Measurements from ENCODE around the gene ZNF846. TPM values are rescaled to one million over a fixed set of nuclear protein-coding genes. Genes with fewer than 3 reads are reported as not detected.

ZNF846 gene
- total RNA-seq (2014; rRNA removed; shearing (Covaris generic)) (4.2 and 14.8 TPM in 2 replicates), polyA plus RNA-seq (2016; fragmentation: Nextera tagmentation; extraction: Ambion mirVana) (6.0 and 7.6 TPM in 2 replicates)
- long read RNA-seq, partial matches to known transcripts, result 1 of 4 reads
- long read RNA-seq, other reads (novel, unspliced or antisense), result 2 of 4 reads

DNA sequence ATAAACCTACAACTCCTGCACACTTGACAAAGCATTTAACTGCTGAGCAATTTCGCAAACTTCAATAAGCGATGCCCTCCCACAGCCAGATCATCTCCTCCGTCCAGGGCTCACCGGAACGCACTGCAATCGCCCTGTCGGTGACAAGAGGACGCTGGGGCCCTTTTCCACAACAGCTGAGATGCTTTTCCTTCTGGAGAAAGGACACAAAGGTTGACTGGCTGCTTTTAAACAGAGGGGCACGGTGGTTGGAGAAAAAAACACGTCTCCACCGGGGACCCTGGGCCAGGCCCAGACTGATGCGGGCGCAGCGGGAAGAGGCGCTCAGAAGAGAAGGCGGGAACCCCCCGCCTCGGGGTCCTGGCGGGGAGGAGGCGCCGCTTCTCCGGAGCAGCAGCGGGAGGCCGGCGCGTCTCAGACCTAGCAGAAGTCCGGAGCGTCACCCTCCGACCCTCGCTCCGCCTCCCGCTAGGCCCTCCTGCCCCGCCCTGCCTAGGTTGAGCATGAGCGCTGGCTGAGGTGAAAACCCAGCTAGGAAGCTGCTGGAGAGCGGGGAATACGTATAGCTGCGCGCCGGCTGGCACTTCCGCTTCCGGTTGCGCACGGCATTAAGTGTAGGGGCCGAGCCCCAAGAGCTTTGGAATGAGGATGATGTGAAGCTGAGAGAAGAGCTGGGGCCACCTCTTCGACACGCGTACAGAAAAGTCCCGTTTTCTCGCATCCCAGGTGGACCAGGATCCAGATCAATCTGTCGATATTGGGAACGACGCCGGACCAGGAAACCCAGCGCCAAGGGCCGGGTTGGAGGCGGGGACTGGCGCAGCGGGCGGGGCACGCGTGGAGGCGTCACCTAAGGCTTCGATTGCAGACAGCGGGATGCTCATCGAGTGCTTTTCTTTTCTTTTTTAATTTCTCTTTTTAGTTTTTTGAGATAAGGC, at the start of gene ZNF846:
Gene ZNF846 (minus strand): TSS at position 564 of the 938 bp plus-strand sequence. CDS start 3,788 bp downstream, outside the sequence.
- H3K9me2 ChIP-seq (ENCODE audit: insufficient read depth), result no peaks in the 10 kb centered on the region
- H3K36me3 ChIP-seq (ENCODE audit: insufficient read depth), result no peaks in the 10 kb centered on the region
- H3K27ac ChIP-seq (ENCODE audit: low read depth), result peak within 1 kb of the TSS; percentile 96
- H3K9me3 Mint-ChIP-seq, result peaks cover 9% of the 10 kb centered on the region
- peak; percentile 97 for ATAC-seq
- H3K4me1 ChIP-seq (ENCODE audit: insufficient read depth), result peaks cover 5% of the 10 kb centered on the region; the same call in 1 of the 2 replicates
- no peaks in the 10 kb centered on the region for H4K20me1 ChIP-seq (replicated peaks; ENCODE audit: insufficient read depth)
- peak within 1 kb of the TSS; percentile 76 for H3K4me3 ChIP-seq
- peaks cover 5% of the 10 kb centered on the region for H3K27me3 Mint-ChIP-seq (ENCODE audit: insufficient read depth, low read depth, poor library complexity)
- peak within 1 kb of the TSS; percentile 95 for H3K27ac Mint-ChIP-seq
- peaks cover 41% of the 10 kb centered on the region for H3K36me3 Mint-ChIP-seq (ENCODE audit: low read depth)
- H3K27me3 ChIP-seq (ENCODE audit: insufficient read depth), result no peaks in the 10 kb centered on the region
- H3K79me2 ChIP-seq (replicated peaks; ENCODE audit: insufficient read depth), result peaks cover 12% of the 10 kb centered on the region
- DNase-seq (ENCODE audit: low spot score), result peak; percentile 99
- H3K4me1 Mint-ChIP-seq, result 0 out of 3 replicates have a peak, but pooled peaks cover 3% of the 10 kb centered on the region
- H3K4me3 Mint-ChIP-seq, result peak within 1 kb of the TSS; percentile 91
- peak within 1 kb of the TSS; percentile 85 for H3K4me2 ChIP-seq
- peak within 1 kb of the TSS; percentile 98 for H2AFZ ChIP-seq
- H3F3A ChIP-seq (replicated peaks; ENCODE audit: low read depth), result no peaks in the 10 kb centered on the region; the same call in 1 of the 2 replicates
- TF ChIP-seq EZH2phosphoT487 (IDR thresholded peaks at IDR 0.05; ENCODE audit: unreplicated experiment), result no peak
- TF ChIP-seq ETS1 (IDR thresholded peaks at IDR 0.05), result peak; percentile 53; the same call in 1 of the 2 replicates
- TF ChIP-seq NANOG (IDR thresholded peaks at IDR 0.05; ENCODE audit: borderline replicate concordance), result no peak
- TF ChIP-seq ZNF331 (CRISPR knock-in tag; IDR thresholded peaks at IDR 0.05; ENCODE audit: low read depth), result no peak
- TF ChIP-seq CREB1 (CRISPR knock-in tag; IDR thresholded peaks at IDR 0.05; ENCODE audit: low read depth), result peak; percentile 74
- TF ChIP-seq JUNB (IDR thresholded peaks at IDR 0.05; ENCODE audit: unreplicated experiment), result no peak
- TF ChIP-seq REST (IDR thresholded peaks at IDR 0.05; ENCODE audit: unreplicated experiment), result no peak
- peak; percentile 73 for TF ChIP-seq POLR2AphosphoS5 (IDR thresholded peaks at IDR 0.05; ENCODE audit: low read depth)
- no peak for TF ChIP-seq STAT1 (IDR thresholded peaks at IDR 0.05; ENCODE audit: unreplicated experiment)
- TF ChIP-seq, protein P1, sequence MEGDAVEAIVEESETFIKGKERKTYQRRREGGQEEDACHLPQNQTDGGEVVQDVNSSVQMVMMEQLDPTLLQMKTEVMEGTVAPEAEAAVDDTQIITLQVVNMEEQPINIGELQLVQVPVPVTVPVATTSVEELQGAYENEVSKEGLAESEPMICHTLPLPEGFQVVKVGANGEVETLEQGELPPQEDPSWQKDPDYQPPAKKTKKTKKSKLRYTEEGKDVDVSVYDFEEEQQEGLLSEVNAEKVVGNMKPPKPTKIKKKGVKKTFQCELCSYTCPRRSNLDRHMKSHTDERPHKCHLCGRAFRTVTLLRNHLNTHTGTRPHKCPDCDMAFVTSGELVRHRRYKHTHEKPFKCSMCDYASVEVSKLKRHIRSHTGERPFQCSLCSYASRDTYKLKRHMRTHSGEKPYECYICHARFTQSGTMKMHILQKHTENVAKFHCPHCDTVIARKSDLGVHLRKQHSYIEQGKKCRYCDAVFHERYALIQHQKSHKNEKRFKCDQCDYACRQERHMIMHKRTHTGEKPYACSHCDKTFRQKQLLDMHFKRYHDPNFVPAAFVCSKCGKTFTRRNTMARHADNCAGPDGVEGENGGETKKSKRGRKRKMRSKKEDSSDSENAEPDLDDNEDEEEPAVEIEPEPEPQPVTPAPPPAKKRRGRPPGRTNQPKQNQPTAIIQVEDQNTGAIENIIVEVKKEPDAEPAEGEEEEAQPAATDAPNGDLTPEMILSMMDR (conservative IDR thresholded peaks at IDR 0.05; ENCODE audit: low read depth in 2 of 2), result no peak
- no peak for TF ChIP-seq ZNF462 (CRISPR knock-in tag; IDR thresholded peaks at IDR 0.05)
- TF ChIP-seq EZH2 (IDR thresholded peaks at IDR 0.05; ENCODE audit: low read depth, unreplicated experiment), result no peak
